Measurements from ENCODE around the gene NCAPD3.
"Not testable (repeated sequence)": the region's sequence is repeated elsewhere in the genome, so short reads cannot be mapped to it uniquely, and the experiment has no call there.

Gene NCAPD3

DNA sequence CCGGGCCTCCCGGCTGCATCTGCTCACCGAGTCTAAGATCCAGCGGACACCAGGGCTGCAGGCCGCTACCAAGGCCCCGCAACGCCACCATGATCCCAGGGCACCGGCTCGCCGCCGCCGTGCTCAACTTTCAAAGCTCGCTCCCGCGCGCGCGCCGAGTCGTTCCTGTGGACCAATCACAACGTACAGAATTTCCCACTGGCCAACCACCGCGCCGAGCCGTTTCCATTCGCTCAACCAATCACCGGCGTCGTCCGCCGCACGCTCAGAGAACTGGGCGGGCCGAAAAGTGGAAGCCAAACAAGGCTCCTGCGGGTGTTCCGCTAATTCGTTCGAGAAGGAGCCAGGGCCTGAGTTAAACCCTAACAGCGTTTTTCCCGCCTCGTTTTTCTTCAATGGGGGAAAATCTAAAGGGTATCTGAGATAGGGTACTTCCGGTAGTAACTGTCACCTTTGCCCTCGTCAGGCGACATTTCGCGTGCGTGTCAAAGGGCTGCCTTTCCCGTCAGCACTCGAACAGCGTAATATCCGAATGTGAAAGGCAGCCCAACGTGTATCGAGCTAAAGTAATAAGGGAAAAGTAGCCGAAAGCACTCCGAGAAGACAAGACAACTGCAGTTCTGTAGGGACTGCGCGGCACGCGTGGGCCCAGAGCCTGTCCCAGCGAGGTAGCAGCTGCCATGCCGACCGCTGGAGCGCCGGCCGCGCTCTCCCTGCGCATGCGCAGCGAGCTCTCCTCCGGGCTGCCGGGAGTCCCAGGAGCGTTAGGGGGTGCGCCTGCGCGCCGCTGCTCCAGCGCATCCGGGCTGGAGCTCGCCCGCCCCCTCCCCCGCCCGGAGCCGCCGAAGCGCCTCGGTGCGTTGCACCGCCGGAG is at the start of gene NCAPD3, which contains the start of gene VPS26B:
Gene NCAPD3 (minus strand): TSS at position 132 of the 874 bp plus-strand sequence. CDS start 41 bp downstream, at position 91.
Gene VPS26B (plus strand): TSS at position 836 of the 874 bp plus-strand sequence. CDS start 452 bp downstream, outside the sequence.
- peak; percentile 88 for DNase-seq

DNA sequence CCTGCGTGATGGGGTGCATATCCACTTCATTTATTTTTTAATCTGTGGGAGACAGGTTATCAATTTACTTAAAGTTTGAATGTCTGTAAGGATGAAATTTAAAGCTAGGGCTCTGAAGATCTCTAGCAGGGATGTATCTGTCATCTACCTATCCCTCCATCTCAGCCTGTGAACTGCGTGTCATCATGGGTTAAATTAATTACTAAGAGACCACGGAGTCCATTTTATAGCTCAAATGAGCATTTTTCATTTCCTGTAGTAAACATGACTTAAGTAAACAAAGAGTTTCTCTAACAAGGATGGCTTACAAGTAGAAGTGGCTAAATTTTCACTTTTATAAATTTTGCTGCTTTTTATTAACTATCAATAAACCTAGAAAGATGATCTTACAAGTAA is 49.5 kb upstream of the NCAPD3 start:
- no peak for DNase-seq

DNA sequence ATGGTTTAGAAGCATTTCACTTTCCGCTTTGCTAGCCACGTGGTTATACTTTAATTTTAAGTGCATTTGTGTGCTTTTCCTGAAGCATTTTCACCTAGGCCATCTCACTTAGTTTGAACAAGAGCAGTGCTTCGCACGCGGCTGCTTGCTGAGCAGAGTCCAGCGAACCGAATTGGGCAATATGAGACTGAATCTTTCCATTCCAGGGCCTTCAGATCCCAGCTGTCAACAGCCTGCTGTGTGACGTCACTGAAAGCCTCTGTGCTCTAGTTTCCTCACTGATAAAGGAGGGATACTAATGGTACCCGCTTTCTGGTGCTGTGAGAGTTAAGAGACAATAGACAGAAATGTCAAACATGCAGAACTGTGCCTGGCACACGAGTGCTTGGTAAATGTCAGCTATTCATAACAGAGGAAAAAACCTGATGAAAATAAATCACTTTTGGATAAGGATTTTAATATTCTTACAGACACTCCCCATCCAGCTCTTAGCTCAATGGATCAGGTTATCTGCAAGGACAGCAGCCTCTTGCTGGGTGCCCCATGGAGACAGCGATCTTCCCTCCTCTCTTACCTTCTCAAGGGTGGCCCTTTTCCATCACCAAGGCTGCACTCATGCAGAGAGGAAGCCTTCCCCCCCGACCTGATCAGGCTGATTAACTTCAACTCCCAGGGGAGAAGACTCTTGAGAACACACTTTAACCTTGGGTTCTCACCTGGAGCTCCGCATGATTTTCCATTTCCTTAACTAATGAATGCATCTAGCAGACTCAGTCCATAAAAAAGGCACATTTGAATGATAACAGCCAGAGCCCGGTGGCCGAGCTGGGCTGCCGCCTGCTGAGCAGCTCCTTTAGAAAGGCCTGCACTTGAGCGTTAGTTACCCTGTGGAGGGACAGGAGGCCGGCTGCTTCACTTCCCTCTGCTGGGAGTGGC is 48.9 kb upstream of the NCAPD3 start:
- no peak for DNase-seq

DNA sequence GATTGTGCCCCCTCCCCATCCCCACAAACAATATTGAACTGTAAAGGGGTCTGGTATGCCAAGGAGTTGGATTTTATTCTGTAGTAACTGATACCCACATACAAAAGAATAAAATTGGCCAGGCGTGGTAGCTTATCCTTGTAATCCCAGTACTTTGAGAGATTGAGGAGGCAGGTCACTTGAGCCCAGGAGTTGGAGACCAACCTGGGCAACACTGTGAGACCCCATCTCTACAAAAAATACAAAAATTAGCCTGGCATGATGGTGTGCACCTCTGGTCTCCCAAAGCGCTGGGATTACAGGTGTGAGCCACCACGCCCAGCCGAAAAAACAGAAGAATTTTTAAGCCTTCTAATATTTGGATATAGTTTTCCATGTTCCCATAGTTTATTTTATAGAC is 48.2 kb upstream of the NCAPD3 start:
- no peak for DNase-seq

- no peak for DNase-seq
Measured at GRCh38 chr11:134270250-134270714, 46.5 kb upstream of the NCAPD3 start.

- no peak for DNase-seq
Measured at GRCh38 chr11:134267966-134268365, 44.2 kb upstream of the NCAPD3 start.

DNA sequence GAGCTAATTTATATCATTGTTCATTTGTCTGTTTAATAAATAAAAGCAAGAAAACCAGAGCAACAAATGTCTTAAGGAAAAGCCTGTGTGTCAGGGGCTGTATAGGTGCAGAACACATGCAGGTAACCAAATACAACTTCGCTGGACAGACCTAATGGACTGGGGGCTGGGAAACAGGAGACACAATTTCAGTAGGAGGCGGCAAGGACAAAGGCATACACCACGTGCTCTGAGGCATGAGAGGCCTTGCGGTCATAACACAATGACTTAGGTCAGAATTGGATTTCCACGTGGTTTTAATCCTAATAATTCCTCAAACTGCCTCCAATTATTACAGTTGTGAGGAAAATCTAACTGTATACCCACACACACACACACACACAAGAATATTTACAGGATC is 43.7 kb upstream of the NCAPD3 start:
- DNase-seq, result no peak

DNA sequence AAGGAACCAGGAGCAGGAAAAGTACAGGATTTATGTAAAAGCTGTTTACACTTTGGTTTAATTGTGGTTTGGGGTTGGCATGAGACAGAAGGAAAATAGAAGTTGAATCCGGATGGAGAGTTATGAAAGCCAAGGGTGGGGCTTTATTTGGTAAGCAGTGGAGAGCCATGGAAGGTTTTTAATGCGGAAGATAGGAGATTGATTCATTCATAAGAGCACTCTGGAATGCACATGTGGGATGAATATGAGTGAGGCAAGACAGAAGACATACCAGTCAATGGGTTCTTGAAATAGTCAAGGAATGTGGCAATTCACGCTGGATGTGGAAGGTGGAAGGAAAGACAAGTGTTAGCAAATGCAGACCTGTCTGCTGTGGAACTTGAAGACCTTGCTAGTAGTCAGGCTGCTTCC is 43.1 kb upstream of the NCAPD3 start:
- no peak for DNase-seq

- no peak for DNase-seq
Measured at GRCh38 chr11:134266440-134266839, 42.7 kb upstream of the NCAPD3 start.

DNA sequence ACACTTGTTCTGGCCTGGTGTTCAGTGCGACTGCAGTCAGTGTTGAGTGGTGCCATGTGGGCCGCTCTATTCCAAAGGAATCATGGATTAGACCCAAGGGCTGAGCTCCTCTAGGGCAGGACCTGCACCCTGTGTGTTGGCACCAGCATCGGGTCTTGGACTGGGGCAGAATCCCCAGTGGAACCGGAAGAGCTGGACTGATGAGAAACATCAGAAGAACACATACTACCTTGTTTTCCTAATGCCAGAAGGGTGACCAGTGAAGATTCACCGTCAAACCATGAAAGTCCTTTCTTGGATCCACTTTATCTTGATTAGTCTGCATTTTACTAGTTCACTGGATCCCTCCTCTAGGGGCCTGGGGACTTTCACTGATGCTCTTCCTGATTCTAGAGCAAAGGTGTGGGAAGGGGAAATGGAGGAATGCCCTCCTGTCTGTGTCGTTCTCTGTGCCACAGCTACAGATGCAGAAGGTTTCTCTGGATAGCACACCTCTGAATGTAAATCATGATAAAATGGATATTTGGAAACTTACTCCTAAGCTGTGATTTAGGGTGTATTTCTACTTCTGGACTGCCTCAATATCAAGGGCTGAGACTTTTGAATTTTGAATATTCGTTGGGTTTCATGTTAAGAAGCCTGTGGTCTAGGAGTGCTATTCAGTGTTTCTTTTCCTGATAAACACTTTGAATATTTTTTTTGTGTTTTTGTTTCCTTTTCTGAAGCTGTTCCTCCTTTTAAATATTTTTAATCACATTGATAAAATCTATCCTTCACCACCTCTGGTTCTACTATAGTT is 41.4 kb upstream of the NCAPD3 start:
- no peak for DNase-seq

DNA sequence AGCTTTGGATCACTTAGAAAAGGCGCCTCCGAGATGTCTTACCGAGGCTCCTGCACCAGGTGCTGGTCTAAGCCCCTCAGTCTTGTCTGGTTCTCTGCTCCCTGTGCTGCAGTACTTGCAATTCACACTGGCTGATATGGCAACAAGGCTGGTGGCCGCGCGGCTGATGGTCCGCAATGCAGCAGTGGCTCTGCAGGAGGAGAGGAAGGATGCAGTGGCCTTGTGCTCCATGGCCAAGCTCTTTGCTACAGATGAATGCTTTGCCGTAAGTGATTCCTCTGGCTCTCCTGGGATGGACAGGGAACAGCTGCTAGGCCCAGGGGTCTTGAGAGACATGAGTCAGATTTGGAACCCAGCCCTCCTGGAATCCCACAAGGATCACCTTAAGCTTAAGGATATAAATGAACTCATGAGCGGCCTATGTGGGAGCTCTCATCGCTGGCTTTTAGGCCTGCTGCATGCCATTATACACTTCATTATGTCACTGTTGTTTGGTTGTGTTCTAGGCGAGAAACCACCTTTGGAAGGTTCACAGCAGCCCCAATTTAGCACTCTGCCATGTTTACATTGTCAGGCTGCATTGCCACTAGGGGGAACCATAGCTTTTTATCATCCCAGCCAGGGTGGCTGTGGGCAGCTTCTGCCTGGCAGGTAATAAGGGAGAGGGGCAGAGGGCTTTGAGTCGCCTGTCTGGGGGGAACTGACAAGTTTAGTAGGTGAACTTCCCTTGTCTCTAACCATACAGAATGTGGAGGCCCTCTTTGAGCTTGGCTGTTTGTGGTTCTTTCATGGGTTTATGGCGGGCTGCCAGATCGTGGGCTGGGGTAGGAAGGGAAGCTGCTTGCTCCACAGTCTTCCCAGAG is 38.1 kb upstream of the NCAPD3 start:
- no peak for DNase-seq

DNA sequence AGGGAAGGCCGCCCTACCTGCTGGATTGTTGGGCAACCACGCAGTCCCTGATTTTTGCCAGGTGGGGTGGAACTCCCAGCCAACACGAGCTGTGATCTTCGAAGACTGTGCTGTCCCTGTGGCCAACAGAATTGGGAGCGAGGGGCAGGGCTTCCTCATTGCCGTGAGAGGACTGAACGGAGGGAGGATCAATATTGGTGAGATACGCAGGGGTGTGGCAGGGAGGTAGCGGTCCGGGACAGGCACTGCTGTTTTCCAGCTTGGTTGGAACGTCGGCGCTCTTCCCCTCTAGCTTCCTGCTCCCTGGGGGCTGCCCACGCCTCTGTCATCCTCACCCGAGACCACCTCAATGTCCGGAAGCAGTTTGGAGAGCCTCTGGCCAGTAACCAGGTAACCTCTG is 37.2 kb upstream of the NCAPD3 start:
- no peak for DNase-seq

GRCh38 chr11:134260503-134260902 is 36.7 kb upstream of the NCAPD3 start:
- DNase-seq, result no peak

- DNase-seq, result no peak
Measured at GRCh38 chr11:134258577-134258976, 34.8 kb upstream of the NCAPD3 start.

GRCh38 chr11:134257101-134257500 is 33.3 kb upstream of the NCAPD3 start:
- DNase-seq, result no peak

- not testable (repeated sequence) for DNase-seq
Measured at GRCh38 chr11:134255184-134255561, 31.4 kb upstream of the NCAPD3 start.

DNA sequence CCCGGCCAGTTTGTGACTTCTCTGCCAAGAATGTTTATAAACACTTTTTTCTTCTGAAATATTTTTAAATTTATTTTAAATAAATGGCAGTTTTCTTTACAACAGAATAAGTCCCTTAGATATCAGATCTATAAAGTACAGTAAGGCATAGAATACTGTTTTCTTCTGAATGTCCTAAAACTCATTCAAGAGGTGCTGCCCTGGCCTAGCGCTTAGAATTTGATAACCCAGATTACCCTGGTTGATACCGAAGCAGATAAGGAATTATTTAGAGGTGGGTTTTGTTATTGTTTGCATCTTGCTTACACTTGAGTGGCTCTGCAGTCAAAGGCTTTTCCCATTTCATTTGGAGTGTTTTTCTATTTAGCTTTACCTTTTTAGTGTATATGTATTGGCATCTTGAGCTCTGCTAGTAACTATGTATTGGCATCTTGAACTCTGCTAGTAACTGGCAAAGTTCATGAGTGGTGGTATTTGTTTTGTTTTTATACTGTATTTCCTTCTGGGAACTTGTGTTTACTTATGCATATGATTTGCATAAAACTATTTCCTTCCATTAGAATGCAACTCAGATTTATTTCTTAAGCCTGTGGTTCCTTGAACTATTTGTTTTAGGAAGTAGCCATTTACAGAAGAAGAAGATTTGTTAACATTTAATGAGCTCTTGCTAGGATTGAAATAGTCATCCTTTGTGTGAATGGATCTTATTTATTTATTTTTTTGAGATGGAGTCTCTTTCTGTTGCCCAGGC is 30.8 kb upstream of the NCAPD3 start:
- no peak for DNase-seq

DNA sequence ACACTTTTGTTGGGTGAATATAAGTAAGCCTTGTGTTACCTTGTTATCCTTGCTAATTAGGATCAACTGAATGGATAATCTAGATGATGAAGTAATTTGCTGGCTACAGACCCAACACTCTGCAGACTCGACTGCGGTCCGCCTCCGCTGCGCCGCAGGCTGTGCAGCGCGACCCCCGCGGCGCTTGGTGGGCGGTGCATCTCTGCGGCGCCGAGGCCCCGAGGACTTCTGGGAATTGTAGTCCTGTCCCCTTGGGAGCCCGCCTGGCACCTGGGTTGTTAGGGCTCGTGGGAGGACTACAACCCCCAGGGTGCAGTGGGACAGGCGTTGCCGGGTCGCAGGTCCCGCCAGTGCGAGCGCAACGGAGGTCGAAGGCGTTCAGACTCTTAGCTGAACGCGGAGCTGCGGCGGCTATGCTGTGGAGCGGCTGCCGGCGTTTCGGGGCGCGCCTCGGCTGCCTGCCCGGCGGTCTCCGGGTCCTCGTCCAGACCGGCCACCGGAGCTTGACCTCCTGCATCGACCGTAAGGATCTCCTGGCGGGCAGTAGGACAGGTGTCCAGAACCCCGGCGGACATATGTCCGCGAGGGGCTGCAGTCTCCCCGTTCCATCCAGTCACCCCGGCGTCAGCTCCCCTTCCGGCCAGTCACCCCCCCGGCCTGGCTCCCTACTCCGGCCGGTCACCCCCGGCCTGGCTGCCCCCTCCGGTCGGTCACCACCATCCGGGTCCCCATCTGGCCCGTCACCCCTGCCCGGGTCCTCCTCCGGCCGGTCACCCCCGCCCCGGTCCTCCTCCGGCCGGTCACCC is 29.6 kb upstream of the NCAPD3 start, which contains the start of the genes ACAD8 and THYN1:
Gene ACAD8 (plus strand): TSS at position 381 of the 806 bp plus-strand sequence. CDS start 33 bp downstream, at position 414.
Gene THYN1 (minus strand): TSS at position 165 of the 806 bp plus-strand sequence. CDS start 470 bp downstream, outside the sequence.
- DNase-seq, result peak; percentile 82

DNA sequence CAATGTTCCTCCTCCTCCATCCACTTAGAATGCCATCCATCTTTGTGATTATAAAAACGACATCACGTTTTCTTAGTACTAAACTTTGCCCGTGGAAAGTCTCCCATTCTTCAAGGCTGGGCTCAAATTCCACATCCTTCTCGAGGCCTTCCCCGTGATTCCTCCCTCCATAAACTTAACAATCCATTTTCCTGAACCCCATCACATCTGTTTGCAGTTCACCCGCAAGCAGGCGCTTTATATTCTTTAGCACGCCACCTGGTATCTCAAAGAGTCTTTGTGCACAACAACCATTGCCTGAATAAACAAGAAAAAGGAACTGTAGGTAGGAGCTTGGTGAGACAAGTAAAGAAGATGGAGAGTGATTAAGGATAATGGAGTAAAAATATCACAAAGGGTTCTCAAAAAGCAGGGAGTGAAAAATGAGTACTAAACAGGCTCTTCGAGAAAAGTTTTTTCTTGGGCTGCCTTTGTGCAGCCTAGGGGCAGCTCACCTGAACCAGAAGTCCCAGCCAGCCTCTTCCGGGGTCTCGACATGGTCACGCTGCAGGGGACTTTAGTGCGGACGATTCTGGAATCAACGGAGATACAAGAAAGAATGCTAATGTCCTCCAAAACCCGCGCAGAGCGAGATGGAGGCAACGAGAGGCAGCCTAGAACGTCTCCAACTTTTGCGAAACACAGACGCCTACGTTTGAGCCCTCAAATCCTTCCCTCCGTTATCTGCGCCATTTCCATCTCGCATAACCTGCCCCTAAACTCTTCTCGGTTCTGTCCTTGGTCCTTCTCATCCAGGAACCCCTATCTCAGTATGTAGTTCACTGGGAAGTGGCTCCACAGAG is 28.8 kb upstream of the NCAPD3 start:
- DNase-seq, result peak; percentile 49
